ENCODE results near the gene DTNBP1.

Gene DTNBP1

GRCh38 chr6:15555101-15556038 is 107.5 kb downstream of the DTNBP1 start:
- Histone ChIP-seq H3K9me3 (ENCODE audit: control insufficient read depth, low read length) (no peaks in the 10 kb centered on the region), H3K4me3 (ENCODE audit: low read depth, low read length) (no peak overlapping the region), H3K79me2 (no peaks in the 10 kb centered on the region), H3K27me3 (ENCODE audit: control insufficient read depth, insufficient read depth, low read length) (no peaks in the 10 kb centered on the region), H2AFZ (no peak overlapping the region), H3K36me3 (ENCODE audit: control insufficient read depth, insufficient read depth, low read length) (no peaks in the 10 kb centered on the region), H3K9ac (no peak overlapping the region), H3K27ac (no peak overlapping the region), H3K4me2 (ENCODE audit: low read length) (no peak overlapping the region), H3K4me1 (peaks cover 17% of the 10 kb centered on the region)
- TF ChIP-seq CTCF (IDR thresholded peaks at IDR 0.05), result no peak

- no peak overlapping the region for H3K4me3 ChIP-seq (ENCODE audit: low read depth, low read length)
- H3K4me2 ChIP-seq (ENCODE audit: low read length), result no peak overlapping the region
- H3K9me3 ChIP-seq (ENCODE audit: control insufficient read depth, low read length), result no peaks in the 10 kb centered on the region
- no peak for TF ChIP-seq CTCF (IDR thresholded peaks at IDR 0.05)
- H3K4me1 ChIP-seq, result peaks cover 21% of the 10 kb centered on the region
- H3K27me3 ChIP-seq (ENCODE audit: control insufficient read depth, insufficient read depth, low read length), result no peaks in the 10 kb centered on the region
- H3K9ac ChIP-seq, result no peak overlapping the region
- no peak overlapping the region for H3K27ac ChIP-seq
- H2AFZ ChIP-seq, result no peak overlapping the region
- H3K36me3 ChIP-seq (ENCODE audit: control insufficient read depth, insufficient read depth, low read length), result no peaks in the 10 kb centered on the region
- peaks cover 3% of the 10 kb centered on the region for H3K79me2 ChIP-seq
Measured at GRCh38 chr6:15554728-15555100, 108.1 kb downstream of the DTNBP1 start.

- no peak for TF ChIP-seq CTCF (IDR thresholded peaks at IDR 0.05)
- Histone ChIP-seq H3K27ac (no peak overlapping the region), H2AFZ (no peak overlapping the region), H3K4me3 (ENCODE audit: low read depth, low read length) (no peak overlapping the region), H3K9ac (no peak overlapping the region), H3K9me3 (ENCODE audit: control insufficient read depth, low read length) (no peaks in the 10 kb centered on the region), H3K79me2 (peaks cover 7% of the 10 kb centered on the region), H3K4me2 (ENCODE audit: low read length) (no peak overlapping the region), H3K4me1 (peaks cover 21% of the 10 kb centered on the region), H3K36me3 (ENCODE audit: control insufficient read depth, insufficient read depth, low read length) (no peaks in the 10 kb centered on the region), H3K27me3 (ENCODE audit: control insufficient read depth, insufficient read depth, low read length) (no peaks in the 10 kb centered on the region)
Measured at GRCh38 chr6:15553736-15554294, 109.0 kb downstream of the DTNBP1 start.

GRCh38 chr6:15553031-15553430 is 109.8 kb downstream of the DTNBP1 start:
- no peaks in the 10 kb centered on the region for H3K27me3 ChIP-seq (ENCODE audit: control insufficient read depth, insufficient read depth, low read length)

More at GRCh38 chr6:15553031-15553430, 109.8 kb downstream of the DTNBP1 start:
- H3K4me3 ChIP-seq (ENCODE audit: low read depth, low read length), result no peak overlapping the region
- H2AFZ ChIP-seq, result no peak overlapping the region
- no peak for TF ChIP-seq CTCF (IDR thresholded peaks at IDR 0.05)
- H3K27ac ChIP-seq, result no peak overlapping the region
- no peaks in the 10 kb centered on the region for H3K9me3 ChIP-seq (ENCODE audit: control insufficient read depth, low read length)
- no peak overlapping the region for H3K4me2 ChIP-seq (ENCODE audit: low read length)
- H3K9ac ChIP-seq, result no peak overlapping the region
- peaks cover 21% of the 10 kb centered on the region for H3K4me1 ChIP-seq
- H3K79me2 ChIP-seq, result peaks cover 7% of the 10 kb centered on the region
- H3K36me3 ChIP-seq (ENCODE audit: control insufficient read depth, insufficient read depth, low read length), result no peaks in the 10 kb centered on the region
